WERI-Rb-1 (cell line): ENCODE data around the gene RASSF5.

Experiments
- DNase-seq: peaks from one replicate; pipeline ENCODE4 v3.0.0-alpha.2; 2020
- H3K27ac ChIP-seq: fragments of 250-450 bp; sonication (Bioruptor Pico); 2 replicates; pipeline ENCODE4 v1.5.1; 2020; ENCODE audit warnings: mild to moderate bottlenecking, moderate library complexity
- H3K27me3 ChIP-seq: fragments of 250-450 bp; sonication (Bioruptor Pico); 2 replicates; pipeline ENCODE4 v1.5.1; 2021; ENCODE audit warnings: mild to moderate bottlenecking, low read depth, moderate library complexity; ENCODE audit not compliant: insufficient read depth, severe bottlenecking
- H3K36me3 ChIP-seq: fragments of 250-450 bp; sonication (Bioruptor Pico); 2 replicates; pipeline ENCODE4 v1.5.1; 2020; ENCODE audit warnings: mild to moderate bottlenecking, moderate library complexity
- H3K4me3 ChIP-seq: 2 replicates; pipeline ENCODE4 v1.5.1; 2011; ENCODE audit warnings: low read depth, mild to moderate bottlenecking, control low read depth, low read length
- H3K9me3 ChIP-seq: fragments of 250-450 bp; sonication (Bioruptor Pico); 2 replicates; pipeline ENCODE4 v1.5.1; 2021; ENCODE audit warnings: mild to moderate bottlenecking, moderate library complexity; ENCODE audit not compliant: severe bottlenecking
- TF ChIP-seq, protein P1 (sequence below): IDR thresholded peaks from 2 replicates; pipeline ENCODE4 v1.5.1; 2011; ENCODE audit warnings: low read depth, mild to moderate bottlenecking, control low read depth, inconsistent platforms, low read length

Gene RASSF5

DNA sequence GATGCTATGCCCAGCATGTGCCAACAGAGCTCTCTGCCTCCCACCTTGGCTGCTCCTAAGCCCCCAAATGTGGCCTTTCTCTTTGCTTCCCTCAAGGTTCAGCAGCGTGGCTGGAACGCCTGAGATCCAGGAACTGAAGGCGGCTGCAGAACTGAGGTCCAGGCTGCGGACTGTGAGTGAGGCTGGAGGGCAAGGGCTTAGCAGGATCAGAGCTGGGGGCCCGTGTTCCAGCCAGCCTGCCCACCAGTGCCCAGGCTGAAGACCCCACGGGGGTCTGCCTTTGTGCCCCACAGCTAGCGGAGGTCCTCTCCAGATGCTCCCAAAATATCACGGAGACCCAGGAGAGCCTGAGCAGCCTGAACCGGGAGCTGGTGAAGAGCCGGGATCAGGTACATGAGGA lies 22.4 kb upstream of the RASSF5 start:
- Histone ChIP-seq H3K27me3 (no peaks in the 10 kb centered on the region), H3K4me3 (no peak overlapping the region), H3K36me3 (no peaks in the 10 kb centered on the region), H3K9me3 (no peaks in the 10 kb centered on the region), H3K27ac (no peak overlapping the region)
- DNase-seq, result no peak
- TF ChIP-seq, protein P1, sequence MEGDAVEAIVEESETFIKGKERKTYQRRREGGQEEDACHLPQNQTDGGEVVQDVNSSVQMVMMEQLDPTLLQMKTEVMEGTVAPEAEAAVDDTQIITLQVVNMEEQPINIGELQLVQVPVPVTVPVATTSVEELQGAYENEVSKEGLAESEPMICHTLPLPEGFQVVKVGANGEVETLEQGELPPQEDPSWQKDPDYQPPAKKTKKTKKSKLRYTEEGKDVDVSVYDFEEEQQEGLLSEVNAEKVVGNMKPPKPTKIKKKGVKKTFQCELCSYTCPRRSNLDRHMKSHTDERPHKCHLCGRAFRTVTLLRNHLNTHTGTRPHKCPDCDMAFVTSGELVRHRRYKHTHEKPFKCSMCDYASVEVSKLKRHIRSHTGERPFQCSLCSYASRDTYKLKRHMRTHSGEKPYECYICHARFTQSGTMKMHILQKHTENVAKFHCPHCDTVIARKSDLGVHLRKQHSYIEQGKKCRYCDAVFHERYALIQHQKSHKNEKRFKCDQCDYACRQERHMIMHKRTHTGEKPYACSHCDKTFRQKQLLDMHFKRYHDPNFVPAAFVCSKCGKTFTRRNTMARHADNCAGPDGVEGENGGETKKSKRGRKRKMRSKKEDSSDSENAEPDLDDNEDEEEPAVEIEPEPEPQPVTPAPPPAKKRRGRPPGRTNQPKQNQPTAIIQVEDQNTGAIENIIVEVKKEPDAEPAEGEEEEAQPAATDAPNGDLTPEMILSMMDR, result no peak

DNA sequence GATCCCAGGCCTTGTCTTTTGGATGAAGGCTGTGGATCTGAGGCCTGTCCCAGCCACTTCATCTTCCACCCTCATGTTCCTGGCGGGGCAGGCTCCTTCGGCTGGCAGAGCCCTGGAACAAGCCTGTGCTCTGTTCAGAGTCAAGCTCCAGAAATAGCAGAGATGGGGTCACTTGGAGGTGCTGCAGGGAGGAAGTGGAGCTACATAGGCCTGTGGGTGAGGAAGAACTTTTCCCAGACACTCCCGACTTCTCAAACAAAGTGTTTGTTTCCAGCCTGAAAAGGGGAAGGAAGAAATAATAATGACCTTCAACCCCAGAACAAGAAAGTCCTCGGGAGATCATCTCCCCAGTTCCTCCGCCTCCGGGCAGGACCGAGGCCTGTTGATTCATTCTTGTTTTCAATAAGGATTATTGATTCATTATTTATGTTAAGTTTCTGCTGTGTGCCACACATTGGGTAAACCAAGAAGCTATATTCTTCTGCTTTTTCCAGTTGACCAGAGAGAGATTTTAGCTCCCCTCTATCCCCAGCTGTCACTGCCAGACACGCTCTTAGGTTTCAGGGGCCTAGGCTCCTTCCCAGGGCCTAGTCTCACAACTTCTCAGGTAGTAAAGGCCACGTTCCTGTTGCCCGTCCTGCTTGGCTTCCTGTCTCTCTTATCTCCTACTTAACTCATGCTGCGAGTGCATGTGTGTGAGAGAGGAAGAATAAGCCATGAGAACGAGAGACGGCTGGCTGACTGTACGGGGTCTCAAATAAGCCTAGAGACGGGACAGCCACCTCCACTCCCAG lies 20.1 kb upstream of the RASSF5 start:
- no peaks in the 10 kb centered on the region for H3K9me3 ChIP-seq
- no peak for DNase-seq
- H3K27ac ChIP-seq, result no peak overlapping the region
- no peaks in the 10 kb centered on the region for H3K36me3 ChIP-seq
- H3K27me3 ChIP-seq, result no peaks in the 10 kb centered on the region
- TF ChIP-seq, protein P1, result no peak
- no peak overlapping the region for H3K4me3 ChIP-seq

DNA sequence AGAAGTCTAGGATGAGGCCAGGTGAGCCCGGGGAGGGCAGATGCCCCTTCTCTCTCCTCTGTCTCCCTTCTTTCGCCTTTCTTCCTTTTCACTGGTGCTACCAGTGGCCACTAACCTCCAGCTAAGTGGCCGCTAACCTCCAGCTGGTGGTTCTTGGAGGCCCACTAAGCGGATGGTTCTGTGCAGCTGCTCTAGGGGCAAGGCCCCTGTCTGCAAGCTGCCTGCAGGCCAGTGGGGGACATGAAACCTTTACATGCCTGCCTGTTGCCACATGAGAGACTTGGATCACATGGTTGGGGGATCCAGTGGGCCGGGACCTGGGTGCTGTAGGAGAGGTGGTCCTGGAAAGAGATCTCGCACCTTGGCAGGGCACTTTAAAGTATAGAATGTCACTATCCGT lies 19.4 kb upstream of the RASSF5 start:
- H3K27ac ChIP-seq, result no peak overlapping the region
- no peaks in the 10 kb centered on the region for H3K9me3 ChIP-seq
- H3K36me3 ChIP-seq, result no peaks in the 10 kb centered on the region
- H3K4me3 ChIP-seq, result no peak overlapping the region
- no peaks in the 10 kb centered on the region for H3K27me3 ChIP-seq
- TF ChIP-seq, protein P1, result no peak
- no peak for DNase-seq

DNA sequence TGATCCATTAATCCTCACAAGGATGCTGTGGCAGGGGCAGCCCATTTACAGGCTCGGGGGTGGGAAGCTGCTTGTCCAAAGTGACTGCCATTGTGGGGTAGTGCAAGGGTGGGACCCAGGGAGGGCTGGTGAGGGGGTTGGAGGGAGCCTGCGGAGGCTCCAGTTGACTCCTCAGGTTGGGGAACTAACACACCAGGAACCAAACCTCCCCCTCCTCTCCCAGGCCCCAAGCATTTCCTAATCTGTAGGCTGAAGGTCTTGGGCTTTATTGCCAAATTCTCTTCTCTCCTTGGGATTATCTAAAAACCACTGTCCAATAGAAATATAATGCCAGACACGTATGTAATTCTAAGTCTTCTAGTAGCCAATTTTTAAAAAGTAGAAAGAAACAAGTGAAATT lies 18.9 kb upstream of the RASSF5 start:
- H3K27me3 ChIP-seq, result no peaks in the 10 kb centered on the region
- H3K4me3 ChIP-seq, result no peak overlapping the region
- DNase-seq, result no peak
- no peaks in the 10 kb centered on the region for H3K9me3 ChIP-seq
- H3K36me3 ChIP-seq, result no peaks in the 10 kb centered on the region
- TF ChIP-seq, protein P1, result no peak
- no peak overlapping the region for H3K27ac ChIP-seq

DNA sequence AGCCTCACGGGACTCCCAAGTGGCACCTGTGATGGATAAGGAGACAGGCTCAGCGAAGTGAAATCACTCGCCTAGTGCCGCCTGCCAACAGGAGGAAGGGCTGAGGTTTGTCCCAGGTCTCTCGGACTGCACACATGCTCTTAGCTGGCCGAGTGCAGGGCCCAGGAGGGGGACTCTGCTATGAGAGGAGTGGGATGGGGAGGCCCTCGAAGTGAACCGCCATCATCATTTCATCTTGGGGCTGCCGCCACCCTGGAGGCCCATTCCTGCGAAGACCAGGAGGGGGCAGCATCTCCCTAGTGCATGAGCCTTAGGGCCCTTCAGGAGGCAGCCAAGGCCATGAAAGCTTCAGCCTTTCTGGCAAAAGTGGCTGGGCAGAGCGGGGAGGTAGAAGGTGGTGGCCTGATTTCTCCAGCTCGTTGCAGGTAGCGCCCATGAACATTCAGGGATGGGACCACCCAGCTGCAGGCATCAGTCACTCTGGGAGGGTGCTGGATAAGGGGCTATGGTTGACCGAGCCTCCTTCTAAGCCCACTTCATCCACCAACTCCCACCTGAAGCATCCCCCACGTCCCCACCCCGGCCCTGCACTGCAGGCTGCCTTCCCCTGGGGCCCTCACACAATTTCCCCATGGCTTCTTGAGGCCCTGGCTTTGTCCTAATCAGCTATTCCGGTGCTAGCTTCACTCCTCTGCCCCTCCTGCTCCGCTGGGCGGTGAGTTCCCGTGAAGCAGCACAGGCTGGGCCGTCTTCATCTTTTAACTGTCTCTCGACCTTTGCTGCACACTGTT lies 17.2 kb upstream of the RASSF5 start:
- no peaks in the 10 kb centered on the region for H3K9me3 ChIP-seq
- H3K27ac ChIP-seq, result peak overlapping the region; percentile 29
- H3K36me3 ChIP-seq, result no peaks in the 10 kb centered on the region
- peak overlapping the region; percentile 6 for H3K4me3 ChIP-seq
- H3K27me3 ChIP-seq, result no peaks in the 10 kb centered on the region
- peak; percentile 95 for DNase-seq
- TF ChIP-seq, protein P1, result peak; percentile 100
